SK-N-SH (cell line): ENCODE data around the gene MBNL2. TPM values are rescaled to one million over a fixed set of nuclear protein-coding genes. Genes with fewer than 3 reads are reported as not detected.

Source experiments
- CTCF ChIA-PET: fragments of 300-600, 350-600 bp; formaldehyde crosslinking; extraction: SDS; loops from one replicate; lab custom pipeline; 2021; lab: Yijun Ruan, JAX
- POLR2A ChIA-PET: fragments of 350-600 bp; sonication (Branson Sonifier 250); formaldehyde crosslinking; extraction: SDS; loops from one replicate; lab custom pipeline; 2020; ENCODE audit warnings: antibody characterized with exemption, inconsistent platforms; lab: Yijun Ruan, JAX
- DNase-seq: peaks from one replicate; pipeline ENCODE4 v3.0.0; 2012
- H2AFZ ChIP-seq: fragments of 200-600 bp; sonication (generic); 2 replicates; pipeline ENCODE4 v1.8.1; 2016; ENCODE audit warnings: antibody characterized with exemption, mild to moderate bottlenecking, low read depth
- H3F3A ChIP-seq: fragments of 200-600 bp; sonication (generic); replicated peaks from 2 replicates; pipeline ENCODE3; 2016; ENCODE audit warnings: antibody characterized with exemption, mild to moderate bottlenecking; ENCODE audit not compliant: insufficient read depth
- H3K27ac ChIP-seq, 2 experiments: fragments of 200-500 bp in 1 of 2; fragments of 200-600 bp in 1 of 2; sonication (Bioruptor generic) in 1 of 2; sonication (generic), shearing (Covaris generic) in 1 of 2; 2 replicates each; pipeline versions ENCODE4 v1.5.1 to v1.6.1; 2014 to 2016; ENCODE audit warnings: low read depth in 2 of 2, inconsistent platforms in 1 of 2, low read length in 1 of 2, mild to moderate bottlenecking in 1 of 2, mixed read lengths in 1 of 2
- H3K27me3 ChIP-seq: fragments of 200-600 bp; sonication (generic), shearing (Covaris generic); 2 replicates; pipeline ENCODE4 v1.6.1; 2016; ENCODE audit warnings: mixed run types; ENCODE audit not compliant: insufficient read depth
- H3K36me3 ChIP-seq, 2 experiments: fragments of 200-500 bp in 1 of 2; fragments of 200-600 bp in 1 of 2; sonication (Bioruptor generic) in 1 of 2; sonication (generic) in 1 of 2; replicated peaks in 1 of 2; 2 replicates each; pipeline versions ENCODE3 to v1.5.1; 2014 to 2016; ENCODE audit warnings: low read length in 1 of 2, mild to moderate bottlenecking in 1 of 2; ENCODE audit not compliant: insufficient read depth in 2 of 2, control insufficient read depth in 1 of 2
- H3K4me1 ChIP-seq, 2 experiments: fragments of 200-500 bp in 1 of 2; fragments of 200-600 bp in 1 of 2; sonication (Bioruptor generic) in 1 of 2; sonication (generic), shearing (Covaris generic) in 1 of 2; 2 replicates each; pipeline versions ENCODE4 v1.5.1 to v1.6.1; 2014 to 2016; ENCODE audit warnings: low read depth in 1 of 2, low read length in 1 of 2, mixed run types in 1 of 2; ENCODE audit not compliant: insufficient read depth in 2 of 2, control insufficient read depth in 1 of 2
- H3K4me2 ChIP-seq: fragments of 200-600 bp; sonication (generic), shearing (Covaris generic); 2 replicates; pipeline ENCODE4 v1.6.1; 2017; ENCODE audit warnings: mixed run types
- H3K4me3 ChIP-seq, 2 experiments: fragments of 200-500 bp in 1 of 2; fragments of 200-600 bp in 1 of 2; sonication (Bioruptor generic) in 1 of 2; sonication (generic), shearing (Covaris generic) in 1 of 2; 2 replicates each; pipeline versions ENCODE4 v1.5.1 to v1.8.1; 2014 to 2016; ENCODE audit warnings: low read depth in 2 of 2, inconsistent platforms in 1 of 2, low read length in 1 of 2, mild to moderate bottlenecking in 1 of 2, mixed read lengths in 1 of 2, moderate library complexity in 1 of 2
- H3K79me2 ChIP-seq: fragments of 200-600 bp; sonication (generic); 2 replicates; pipeline ENCODE4 v1.8.1; 2017; ENCODE audit warnings: mild to moderate bottlenecking; ENCODE audit not compliant: insufficient read depth
- H3K9ac ChIP-seq: fragments of 200-600 bp; sonication (generic); 2 replicates; pipeline ENCODE4 v1.6.1; 2017; ENCODE audit warnings: mixed run types
- H3K9me2 ChIP-seq: fragments of 200-600 bp; sonication (generic); 2 replicates; pipeline ENCODE4 v1.6.1; 2017; ENCODE audit warnings: mixed run types
- H3K9me3 ChIP-seq: fragments of 200-600 bp; sonication (generic); 2 replicates; pipeline ENCODE4 v1.6.1; 2017; ENCODE audit warnings: mixed run types, mild to moderate bottlenecking, moderate library complexity
- H4K20me1 ChIP-seq: fragments of 200-600 bp; sonication (generic); 2 replicates; pipeline ENCODE4 v1.6.1; 2017; ENCODE audit warnings: mild to moderate bottlenecking, mixed run types; ENCODE audit not compliant: insufficient read depth
- ELF1 ChIP-seq: IDR thresholded peaks from 2 replicates; pipeline ENCODE4 v1.4.0; 2012
- EZH2phosphoT487 ChIP-seq: fragments of 200-600 bp; sonication (generic); IDR thresholded peaks from 2 replicates; pipeline ENCODE4 v1.6.1; 2017; ENCODE audit warnings: low read depth, mixed run types, mild to moderate bottlenecking, antibody characterized with exemption, moderate library complexity, borderline replicate concordance
- FOSL2 ChIP-seq: IDR thresholded peaks from 2 replicates; pipeline ENCODE4 v1.4.0; 2012; ENCODE audit warnings: low read depth, mild to moderate bottlenecking, moderate library complexity, borderline replicate concordance
- FOXJ3 ChIP-seq: sonication (generic); formaldehyde crosslinking; IDR thresholded peaks from 2 replicates; pipeline ENCODE4 v1.5.1; 2020; ENCODE audit warnings: mild to moderate bottlenecking, missing genetic modification reagents
- FOXM1 ChIP-seq: IDR thresholded peaks from 2 replicates; pipeline ENCODE4 v1.4.0; 2012; ENCODE audit warnings: low read depth, mild to moderate bottlenecking
- GATA2 ChIP-seq: sonication (generic); formaldehyde crosslinking; IDR thresholded peaks from 2 replicates; pipeline ENCODE4 v1.5.0; 2020; ENCODE audit warnings: mild to moderate bottlenecking, missing genetic modification reagents
- JUND ChIP-seq: IDR thresholded peaks from 2 replicates; pipeline ENCODE4 v1.4.0; 2012
- POLR2AphosphoS5 ChIP-seq: IDR thresholded peaks from 2 replicates; pipeline ENCODE4 v1.6.1; 2012; ENCODE audit warnings: low read depth, low read length
- RAD21 ChIP-seq: IDR thresholded peaks from 2 replicates; pipeline ENCODE4 v1.6.1; 2012; ENCODE audit warnings: mild to moderate bottlenecking, low read length
- RCOR1 ChIP-seq: fragments of 150-350 bp; IDR thresholded peaks from 2 replicates; pipeline ENCODE4 v1.6.1; 2017; ENCODE audit warnings: antibody characterized with exemption, low read length
- RFX5 ChIP-seq: IDR thresholded peaks from 2 replicates; pipeline ENCODE4 v1.6.1; 2012; ENCODE audit warnings: mild to moderate bottlenecking, improper control_type of control experiment, low read length
- WGBS: methylation state at CpG from one replicate; pipeline ENCODE4 v1.1.6; 2017; ENCODE audit warnings: low lambda C conversion rate; 5-methylcytosine and 5-hydroxymethylcytosine counted together
- polyA plus RNA-seq, 3 experiments: library from polyadenylated mRNA; depleted of rRNA; stranded (reverse); fragments of >200 nt; gene quantifications; 2 replicates each; pipeline ENCODE4 v1.2.3, GENCODE V29; 2012
- TF ChIP-seq, protein P1 (sequence below): IDR thresholded peaks from 2 replicates; pipeline ENCODE4 v1.4.0; 2012; ENCODE audit warnings: low read depth, borderline replicate concordance

The MBNL2 gene
- polyA plus RNA-seq, 1 of the 3 experiments (the other 2 are of a cell fraction), result 24.5 TPM

DNA sequence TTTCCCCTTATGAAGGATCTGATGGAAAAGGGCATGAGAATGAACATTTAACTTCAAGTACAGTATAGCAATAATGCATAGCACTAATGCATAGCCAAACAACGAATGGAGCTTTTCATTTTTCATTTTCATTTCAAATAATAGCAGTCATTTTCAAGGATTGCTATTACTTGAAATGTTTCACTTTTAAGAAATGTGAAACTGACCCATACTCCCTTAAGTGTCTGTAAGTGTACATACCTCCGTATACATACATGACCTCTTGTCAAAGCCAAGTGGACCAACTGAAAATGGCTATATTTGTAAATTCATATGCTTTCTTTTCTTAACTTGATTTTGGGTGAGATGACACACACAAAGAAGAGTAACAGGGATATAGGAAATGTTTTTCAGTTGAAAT is 215.6 kb downstream of the MBNL2 start:
- CTCF ChIA-PET, result interaction anchor here (1.7 kb wide), 1 partner anchor 19 kb away, joined by 5 read pairs; no protein-coding TSS in a partner anchor
- Histone ChIP-seq H3F3A (peaks cover 8% of the 10 kb centered on the region), H3K9me3 (no peaks in the 10 kb centered on the region), H3K4me3 (no peak overlapping the region), H3K36me3 (peaks cover 26 to 28% of the 10 kb centered on the region in 2 experiments), H4K20me1 (peaks cover 13% of the 10 kb centered on the region; the same call in 1 of the 2 replicates), H3K79me2 (peaks cover 80% of the 10 kb centered on the region), H2AFZ (no peak overlapping the region), H3K4me1 (peaks cover 15 to 23% of the 10 kb centered on the region in 2 experiments; a peak in 3 of 4 replicates)
- WGBS, result 98% methylated on average over 2 of the region's 2 CpGs
- POLR2A ChIA-PET, result no interaction called here
- TF ChIP-seq FOXJ3 (CRISPR knock-in tag) (no peak), EZH2phosphoT487 (no peak), RCOR1 (no peak), RAD21 (no peak), ELF1 (no peak), JUND (no peak), GATA2 (CRISPR knock-in tag) (no peak), FOXM1 (no peak), FOSL2 (no peak), RFX5 (no peak)
- TF ChIP-seq, protein P1, sequence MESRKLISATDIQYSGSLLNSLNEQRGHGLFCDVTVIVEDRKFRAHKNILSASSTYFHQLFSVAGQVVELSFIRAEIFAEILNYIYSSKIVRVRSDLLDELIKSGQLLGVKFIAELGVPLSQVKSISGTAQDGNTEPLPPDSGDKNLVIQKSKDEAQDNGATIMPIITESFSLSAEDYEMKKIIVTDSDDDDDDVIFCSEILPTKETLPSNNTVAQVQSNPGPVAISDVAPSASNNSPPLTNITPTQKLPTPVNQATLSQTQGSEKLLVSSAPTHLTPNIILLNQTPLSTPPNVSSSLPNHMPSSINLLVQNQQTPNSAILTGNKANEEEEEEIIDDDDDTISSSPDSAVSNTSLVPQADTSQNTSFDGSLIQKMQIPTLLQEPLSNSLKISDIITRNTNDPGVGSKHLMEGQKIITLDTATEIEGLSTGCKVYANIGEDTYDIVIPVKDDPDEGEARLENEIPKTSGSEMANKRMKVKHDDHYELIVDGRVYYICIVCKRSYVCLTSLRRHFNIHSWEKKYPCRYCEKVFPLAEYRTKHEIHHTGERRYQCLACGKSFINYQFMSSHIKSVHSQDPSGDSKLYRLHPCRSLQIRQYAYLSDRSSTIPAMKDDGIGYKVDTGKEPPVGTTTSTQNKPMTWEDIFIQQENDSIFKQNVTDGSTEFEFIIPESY, result no peak
- TF ChIP-seq, all 33 proteins: peak for 0
- Histone ChIP-seq H3K9me2 (no peaks in the 10 kb centered on the region), H3K4me2 (no peak overlapping the region), H3K9ac (no peak overlapping the region), H3K27me3 (no peaks in the 10 kb centered on the region), H3K27ac (no peak overlapping the region)
- no peak for DNase-seq

DNA sequence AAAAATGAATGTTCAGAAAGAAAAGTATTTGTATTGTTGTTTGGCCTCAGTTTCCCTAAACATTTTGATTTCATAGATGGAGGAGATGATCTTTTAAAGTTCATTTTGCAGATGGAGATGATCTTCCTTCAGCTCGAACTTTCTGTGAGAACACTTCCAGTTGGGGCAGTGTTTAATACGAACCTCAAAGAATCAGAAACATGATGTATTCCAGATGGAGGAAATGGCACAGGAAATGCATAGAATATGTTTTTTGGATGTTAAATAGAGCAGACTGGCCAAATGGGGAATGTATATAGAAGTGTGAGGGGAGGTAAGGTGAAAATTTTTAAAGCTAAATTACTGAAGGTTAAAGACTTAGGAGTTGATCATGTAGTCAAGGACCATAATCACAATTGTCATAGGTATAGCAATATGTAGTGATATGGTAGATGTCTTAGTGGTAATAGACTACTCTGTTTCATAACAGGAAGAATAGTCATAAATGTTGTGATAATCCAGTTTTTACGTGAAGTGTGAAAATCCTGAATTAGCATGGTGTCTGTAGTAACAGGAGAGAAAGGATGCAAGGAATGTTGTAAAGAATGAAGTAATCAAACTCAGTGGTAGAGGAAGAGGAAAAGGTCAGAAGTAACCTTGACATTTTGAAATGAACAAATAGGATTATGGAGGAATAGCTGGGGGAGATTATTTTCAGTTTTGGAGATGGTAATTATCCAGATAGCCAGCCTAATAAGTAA is 216.9 kb downstream of the MBNL2 start:
- Histone ChIP-seq H3K4me3 (no peak overlapping the region), H3K9me2 (no peaks in the 10 kb centered on the region), H3K27ac (no peak overlapping the region), H3K27me3 (no peaks in the 10 kb centered on the region), H3F3A (peaks cover 4% of the 10 kb centered on the region), H3K4me2 (no peak overlapping the region), H3K9me3 (no peaks in the 10 kb centered on the region), H2AFZ (no peak overlapping the region), H4K20me1 (peaks cover 13% of the 10 kb centered on the region; the same call in 1 of the 2 replicates), H3K36me3 (peaks cover 32 to 35% of the 10 kb centered on the region in 2 experiments), H3K79me2 (peaks cover 93% of the 10 kb centered on the region), H3K4me1 (peaks cover 15 to 23% of the 10 kb centered on the region in 2 experiments; a peak in 3 of 4 replicates), H3K9ac (no peak overlapping the region)
- CTCF ChIA-PET, result interaction anchor here (0.9 to 1.7 kb wide), 3 partner anchors 11 to 329 kb away, joined by 4 to 5 read pairs (median 4); no protein-coding TSS in a partner anchor
- DNase-seq, result no peak
- POLR2A ChIA-PET, result no interaction called here
- WGBS, result 89% methylated on average over 3 of the region's 3 CpGs
- TF ChIP-seq POLR2AphosphoS5, result no peak
- no peak for TF ChIP-seq JUND
